T-helper 17 cell (primary cell): ENCODE data around the gene ZMYND11. TPM values are rescaled to one million over a fixed set of nuclear protein-coding genes. Genes with fewer than 3 reads are reported as not detected.
A peak's percentile ranks its signal among the peaks of the same experiment; 100 is the strongest.

Experiments used
- ATAC-seq: fragments of 150-1000 bp; cut with Tn5 transposase; 2 replicates; pipeline ENCODE4 v1.10.0; 2021; ENCODE audit warnings: mild to moderate bottlenecking, moderate library complexity
- DNase-seq, 3 donors: peaks; one replicate each; pipeline versions ENCODE4 v3.0.0 to v3.0.0-alpha.2; 2020 to 2021
- H3K9me3 ChIP-seq: one replicate; pipeline ENCODE4 v1.7.0; 2013; ENCODE audit warnings: low read length, mild to moderate bottlenecking; ENCODE audit not compliant: control insufficient read depth, poor library complexity, severe bottlenecking
- H3K27ac Mint-ChIP-seq: one replicate; pipeline ENCODE4 v1.8.0; 2022; ENCODE audit warnings: mild to moderate bottlenecking, moderate library complexity, mixed read lengths
- H3K27me3 Mint-ChIP-seq: one replicate; pipeline ENCODE4 v1.8.0; 2022; ENCODE audit warnings: mixed read lengths
- H3K36me3 Mint-ChIP-seq: one replicate; pipeline ENCODE4 v1.8.0; 2022; ENCODE audit warnings: low read depth, mixed read lengths
- H3K4me1 Mint-ChIP-seq: one replicate; pipeline ENCODE4 v1.8.0; 2022; ENCODE audit warnings: mild to moderate bottlenecking, mixed read lengths
- H3K4me3 Mint-ChIP-seq: one replicate; pipeline ENCODE4 v1.8.0; 2022; ENCODE audit warnings: mild to moderate bottlenecking, moderate library complexity, mixed read lengths
- total RNA-seq, 4 donors: library from RNA in 2 of 4; stranded (reverse) in 2 of 4; gene quantifications; one replicate each; pipeline ENCODE4 v1.2.3 and lab custom pipeline; 2022 to 2026

Gene ZMYND11
- total RNA-seq, 2 donors from 2014 or later: 41.3 TPM

GRCh38 chr10:224571-224970 is 89.3 kb downstream of the ZMYND11 start:
- Mint-ChIP-seq H3K36me3 (no peaks in the 10 kb centered on the region), H3K4me1 (peaks cover 13% of the 10 kb centered on the region), H3K27me3 (no peaks in the 10 kb centered on the region), H3K4me3 (no peak overlapping the region), H3K27ac (no peak overlapping the region)
- ATAC-seq (no peak), DNase-seq (no peak)
- H3K9me3 ChIP-seq: no peaks in the 10 kb centered on the region

- DNase-seq (no peak), ATAC-seq (no peak)
- H3K4me3 Mint-ChIP-seq: no peak overlapping the region
- H3K36me3 Mint-ChIP-seq: no peaks in the 10 kb centered on the region
- H3K9me3 ChIP-seq: no peaks in the 10 kb centered on the region
- H3K4me1 Mint-ChIP-seq: peaks cover 12% of the 10 kb centered on the region
- H3K27ac Mint-ChIP-seq: no peak overlapping the region
- H3K27me3 Mint-ChIP-seq: no peaks in the 10 kb centered on the region
Measured at GRCh38 chr10:226018-226417, 90.8 kb downstream of the ZMYND11 start.

- H3K4me1 Mint-ChIP-seq: peaks cover 6% of the 10 kb centered on the region
- DNase-seq (no peak), ATAC-seq (no peak)
- H3K27me3 Mint-ChIP-seq: no peaks in the 10 kb centered on the region
- H3K4me3 Mint-ChIP-seq: no peak overlapping the region
- H3K9me3 ChIP-seq: no peaks in the 10 kb centered on the region
- no peaks in the 10 kb centered on the region for H3K36me3 Mint-ChIP-seq
- no peak overlapping the region for H3K27ac Mint-ChIP-seq
Measured at GRCh38 chr10:227014-227413, 91.8 kb downstream of the ZMYND11 start.

GRCh38 chr10:228366-228765 is 93.1 kb downstream of the ZMYND11 start:
- no peak for ATAC-seq
- H3K27ac Mint-ChIP-seq: peak overlapping the region; percentile 66
- no peaks in the 10 kb centered on the region for H3K27me3 Mint-ChIP-seq
- peaks cover 5% of the 10 kb centered on the region for H3K4me1 Mint-ChIP-seq
- no peak for DNase-seq
- H3K9me3 ChIP-seq: no peaks in the 10 kb centered on the region
- H3K4me3 Mint-ChIP-seq: peak overlapping the region; percentile 31
- H3K36me3 Mint-ChIP-seq: no peaks in the 10 kb centered on the region

GRCh38 chr10:230758-231157 is 95.5 kb downstream of the ZMYND11 start:
- H3K27me3 Mint-ChIP-seq: no peaks in the 10 kb centered on the region
- no peaks in the 10 kb centered on the region for H3K9me3 ChIP-seq
- no peak overlapping the region for H3K4me3 Mint-ChIP-seq
- H3K4me1 Mint-ChIP-seq: peaks cover 15% of the 10 kb centered on the region
- H3K36me3 Mint-ChIP-seq: no peaks in the 10 kb centered on the region
- ATAC-seq: no peak
- no peak overlapping the region for H3K27ac Mint-ChIP-seq
- DNase-seq: no peak

GRCh38 chr10:232061-232460 is 96.8 kb downstream of the ZMYND11 start:
- Mint-ChIP-seq H3K4me3 (no peak overlapping the region), H3K27me3 (no peaks in the 10 kb centered on the region), H3K36me3 (no peaks in the 10 kb centered on the region), H3K27ac (no peak overlapping the region), H3K4me1 (peaks cover 15% of the 10 kb centered on the region)
- no peaks in the 10 kb centered on the region for H3K9me3 ChIP-seq
- DNase-seq (no peak), ATAC-seq (no peak)

- DNase-seq (no peak), ATAC-seq (no peak)
- no peak overlapping the region for H3K4me3 Mint-ChIP-seq
- peaks cover 15% of the 10 kb centered on the region for H3K4me1 Mint-ChIP-seq
- H3K27me3 Mint-ChIP-seq: no peaks in the 10 kb centered on the region
- H3K36me3 Mint-ChIP-seq: no peaks in the 10 kb centered on the region
- peak overlapping the region; percentile 19 for H3K27ac Mint-ChIP-seq
- no peaks in the 10 kb centered on the region for H3K9me3 ChIP-seq
Measured at GRCh38 chr10:232878-233277, 97.6 kb downstream of the ZMYND11 start.

- DNase-seq (no peak), ATAC-seq (no peak)
- H3K4me1 Mint-ChIP-seq: peaks cover 12% of the 10 kb centered on the region
- no peaks in the 10 kb centered on the region for H3K9me3 ChIP-seq
- no peak overlapping the region for H3K4me3 Mint-ChIP-seq
- H3K27me3 Mint-ChIP-seq: no peaks in the 10 kb centered on the region
- no peaks in the 10 kb centered on the region for H3K36me3 Mint-ChIP-seq
- H3K27ac Mint-ChIP-seq: peak overlapping the region; percentile 32
Measured at GRCh38 chr10:234708-235406, 99.6 kb downstream of the ZMYND11 start.

- no peaks in the 10 kb centered on the region for H3K9me3 ChIP-seq
- Mint-ChIP-seq H3K27ac (peak overlapping the region; percentile 32), H3K27me3 (no peaks in the 10 kb centered on the region), H3K36me3 (no peaks in the 10 kb centered on the region), H3K4me3 (no peak overlapping the region), H3K4me1 (peaks cover 12% of the 10 kb centered on the region)
- DNase-seq: no peak
- no peak for ATAC-seq
Measured at GRCh38 chr10:235915-236314, 100.7 kb downstream of the ZMYND11 start.

GRCh38 chr10:239109-239508 is 103.9 kb downstream of the ZMYND11 start:
- Mint-ChIP-seq H3K36me3 (no peaks in the 10 kb centered on the region), H3K27ac (no peak overlapping the region), H3K4me1 (peaks cover 6% of the 10 kb centered on the region), H3K27me3 (no peaks in the 10 kb centered on the region), H3K4me3 (no peak overlapping the region)
- no peaks in the 10 kb centered on the region for H3K9me3 ChIP-seq
- ATAC-seq (no peak), DNase-seq (no peak)

- ATAC-seq: no peak
- no peak overlapping the region for H3K27ac Mint-ChIP-seq
Measured at GRCh38 chr10:241451-241850, 106.2 kb downstream of the ZMYND11 start.

GRCh38 chr10:241966-242643 is 106.8 kb downstream of the ZMYND11 start:
- Mint-ChIP-seq H3K27me3 (no peaks in the 10 kb centered on the region), H3K4me3 (no peak overlapping the region), H3K4me1 (no peaks in the 10 kb centered on the region), H3K27ac (no peak overlapping the region), H3K36me3 (peaks cover 2% of the 10 kb centered on the region)
- ATAC-seq: no peak
- DNase-seq: no peak
- no peaks in the 10 kb centered on the region for H3K9me3 ChIP-seq

More at GRCh38 chr10:241451-241850, 106.2 kb downstream of the ZMYND11 start:
- no peak overlapping the region for H3K4me3 Mint-ChIP-seq
- H3K36me3 Mint-ChIP-seq: peaks cover 2% of the 10 kb centered on the region
- no peaks in the 10 kb centered on the region for H3K27me3 Mint-ChIP-seq
- no peaks in the 10 kb centered on the region for H3K9me3 ChIP-seq
- no peaks in the 10 kb centered on the region for H3K4me1 Mint-ChIP-seq
- DNase-seq: no peak

- H3K36me3 Mint-ChIP-seq: peaks cover 8% of the 10 kb centered on the region
- H3K4me3 Mint-ChIP-seq: no peak overlapping the region
- H3K27me3 Mint-ChIP-seq: no peaks in the 10 kb centered on the region
- no peak for DNase-seq
- no peak overlapping the region for H3K27ac Mint-ChIP-seq
- no peaks in the 10 kb centered on the region for H3K9me3 ChIP-seq
- H3K4me1 Mint-ChIP-seq: no peaks in the 10 kb centered on the region
- no peak for ATAC-seq
Measured at GRCh38 chr10:244227-244626, 109.0 kb downstream of the ZMYND11 start.

- Mint-ChIP-seq H3K27ac (no peak overlapping the region), H3K4me1 (no peaks in the 10 kb centered on the region), H3K27me3 (no peaks in the 10 kb centered on the region), H3K36me3 (peaks cover 9% of the 10 kb centered on the region), H3K4me3 (no peak overlapping the region)
- no peaks in the 10 kb centered on the region for H3K9me3 ChIP-seq
- ATAC-seq: no peak
- DNase-seq: no peak
Measured at GRCh38 chr10:246431-246830, 111.2 kb downstream of the ZMYND11 start.
